Common myeloid progenitor, CD34-positive (primary cell): ENCODE results near the gene TMEM178B.
A peak's percentile ranks its signal among the peaks of the same experiment; 100 is the strongest.

Experiments
- CTCF ChIA-PET: fragments of 350-600 bp; sonication (Branson Sonifier 250); formaldehyde crosslinking; loops from one replicate; lab custom pipeline; 2021; ENCODE audit warnings: antibody characterized with exemption; lab: Charles Lee
- POLR2A ChIA-PET: fragments of 350-600 bp; sonication (Branson Sonifier 250); formaldehyde crosslinking; loops from one replicate; lab custom pipeline; 2021; ENCODE audit warnings: antibody characterized with exemption; lab: Charles Lee
- DNase-seq, 3 donors: peaks; one replicate each; pipeline versions ENCODE4 v3.0.0 to v3.0.0-alpha.2; 2013
- H3K27ac ChIP-seq, 2 experiments: 1 replicate in 1 of 2; 2 replicates in 1 of 2; pipeline ENCODE4 v1.7.0; 2013; ENCODE audit warnings: inconsistent platforms in 2 of 2, low read length in 2 of 2, mild to moderate bottlenecking in 2 of 2, low read depth in 1 of 2, moderate library complexity in 1 of 2; ENCODE audit not compliant: severe bottlenecking in 2 of 2, insufficient read depth in 1 of 2, poor library complexity in 1 of 2
- H3K27me3 ChIP-seq, 5 experiments: replicated peaks in 2 of 5; 1 replicate in 3 of 5; 2 replicates in 2 of 5; pipeline versions ENCODE4 v1.6.1 to v1.7.0; 2013; ENCODE audit warnings: low read length in 4 of 5, mild to moderate bottlenecking in 2 of 5, moderate library complexity in 2 of 5, inconsistent platforms in 1 of 5; ENCODE audit not compliant: insufficient read depth in 5 of 5, control insufficient read depth in 4 of 5
- H3K36me3 ChIP-seq, 4 experiments: 1 replicate in 2 of 4; 2 replicates in 2 of 4; pipeline versions ENCODE4 v1.6.1 to v1.7.0; 2013; ENCODE audit warnings: low read length in 3 of 4, control low read depth in 1 of 4, mild to moderate bottlenecking in 1 of 4; ENCODE audit not compliant: control insufficient read depth in 4 of 4, insufficient read depth in 4 of 4
- H3K4me1 ChIP-seq, 4 experiments: 1 replicate in 3 of 4; 2 replicates in 1 of 4; pipeline versions ENCODE4 v1.6.1 to v1.7.1; 2013; ENCODE audit warnings: low read length in 3 of 4, mild to moderate bottlenecking in 3 of 4, control low read depth in 1 of 4, inconsistent platforms in 1 of 4, moderate library complexity in 1 of 4; ENCODE audit not compliant: control insufficient read depth in 4 of 4, insufficient read depth in 4 of 4; ENCODE audit errors: control extremely low read depth in 1 of 4
- H3K4me3 ChIP-seq, 7 experiments: 1 replicate in 4 of 7; 2 replicates in 3 of 7; pipeline versions ENCODE4 v1.5.1 to v1.7.0; 2013; ENCODE audit warnings: mild to moderate bottlenecking in 7 of 7, low read length in 6 of 7, moderate library complexity in 6 of 7, inconsistent platforms in 2 of 7, low read depth in 2 of 7, control low read depth in 1 of 7; ENCODE audit not compliant: insufficient read depth in 4 of 7, control insufficient read depth in 1 of 7; ENCODE audit errors: extremely low read depth in 1 of 7
- H3K9me3 ChIP-seq, 5 experiments: 1 replicate in 4 of 5; 2 replicates in 1 of 5; pipeline versions ENCODE4 v1.6.1 to v1.7.1; 2013; ENCODE audit warnings: low read length in 4 of 5, mild to moderate bottlenecking in 2 of 5, inconsistent platforms in 1 of 5, low read depth in 1 of 5, moderate library complexity in 1 of 5; ENCODE audit not compliant: control insufficient read depth in 4 of 5, insufficient read depth in 2 of 5; ENCODE audit errors: control extremely low read depth in 1 of 5
- WGBS: methylation state at CpG from one replicate; pipeline ENCODE4 v1.1.5; 2013; ENCODE audit not compliant: insufficient coverage; 5-methylcytosine and 5-hydroxymethylcytosine counted together

The TMEM178B gene

DNA sequence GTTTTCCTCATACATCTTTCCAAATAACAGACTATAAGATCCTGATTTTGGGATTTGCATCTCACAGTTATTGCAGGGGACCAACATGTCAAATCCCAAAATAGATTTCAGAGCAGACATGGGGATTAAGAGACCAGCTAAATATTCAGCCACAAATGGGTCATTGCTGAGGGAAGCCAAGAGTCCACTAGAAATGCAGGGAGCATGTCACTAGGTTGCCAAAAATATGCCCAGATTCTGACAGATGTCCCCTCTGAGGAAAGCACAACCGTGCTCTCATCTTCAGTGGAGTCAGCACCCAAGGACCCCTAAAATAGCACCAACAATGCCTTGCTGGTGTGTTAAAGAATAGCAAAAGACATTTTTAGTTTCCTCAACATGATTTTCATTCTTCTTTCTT, 421.2 kb downstream of the TMEM178B start:
- Histone ChIP-seq H3K9me3 (no peaks in the 10 kb centered on the region), H3K27ac (no peak overlapping the region), H3K36me3 (no peaks in the 10 kb centered on the region), H3K4me1 (no peaks in the 10 kb centered on the region), H3K27me3 (peaks cover 0 to 8% (median 3%) of the 10 kb centered on the region in 5 experiments), H3K4me3 (no peak overlapping the region)
- ChIA-PET CTCF (no interaction called here), POLR2A (no interaction called here)
- DNase-seq: no peak
- WGBS: 83% methylated on average over 1 of the region's 1 CpG

DNA sequence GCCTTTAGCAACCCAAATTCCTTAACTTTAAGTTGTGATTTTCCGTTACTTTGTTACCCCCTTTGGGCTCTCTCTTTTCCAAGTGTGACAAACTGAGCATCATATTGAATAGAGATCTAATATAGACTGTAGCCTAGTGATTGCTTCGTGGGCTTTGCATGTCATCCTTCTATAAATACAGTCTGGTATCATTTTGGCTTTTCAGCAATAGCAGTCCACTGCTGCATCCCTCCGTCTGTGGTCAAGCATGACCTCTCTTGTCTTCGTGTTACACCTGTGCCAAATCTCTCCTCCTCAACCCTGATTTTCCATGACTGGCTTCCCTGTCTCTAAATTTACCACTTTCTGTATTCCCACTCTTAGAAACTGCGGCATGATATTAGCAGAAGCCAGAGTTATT, 423.5 kb downstream of the TMEM178B start:
- Histone ChIP-seq H3K4me3 (no peak overlapping the region), H3K36me3 (no peaks in the 10 kb centered on the region), H3K27me3 (peaks cover 0 to 8% (median 4%) of the 10 kb centered on the region in 5 experiments), H3K4me1 (no peaks in the 10 kb centered on the region), H3K27ac (no peak overlapping the region), H3K9me3 (no peaks in the 10 kb centered on the region)
- ChIA-PET POLR2A (no interaction called here), CTCF (no interaction called here)
- DNase-seq: no peak
- 93% methylated on average over 5 of the region's 5 CpGs for WGBS

DNA sequence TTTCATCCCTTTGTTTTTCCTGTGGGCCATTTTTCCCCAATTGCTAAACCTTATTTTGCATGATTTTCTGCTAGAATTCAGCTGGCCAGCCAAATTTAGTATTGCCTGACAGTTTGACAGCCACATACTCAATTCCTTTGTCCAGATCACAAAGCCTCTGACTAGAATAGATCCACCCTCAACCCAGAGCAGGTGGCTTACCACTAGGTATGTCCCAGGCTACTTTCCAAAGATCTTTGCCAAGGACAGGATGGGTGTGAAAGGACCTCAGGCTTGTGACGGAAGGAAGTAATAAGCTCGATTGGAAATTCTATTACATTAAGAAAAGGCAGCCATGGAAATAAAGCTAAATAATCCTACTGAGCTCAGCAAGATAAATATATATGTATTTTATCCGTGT, 426.7 kb downstream of the TMEM178B start:
- Histone ChIP-seq H3K4me1 (no peaks in the 10 kb centered on the region), H3K4me3 (no peak overlapping the region), H3K27me3 (peaks cover 0 to 7% (median 3%) of the 10 kb centered on the region in 5 experiments), H3K9me3 (no peaks in the 10 kb centered on the region), H3K27ac (no peak overlapping the region), H3K36me3 (no peaks in the 10 kb centered on the region)
- ChIA-PET POLR2A (no interaction called here), CTCF (no interaction called here)
- no peak for DNase-seq
- no CpG with 5 or more reads among the region's 3 CpGs for WGBS

DNA sequence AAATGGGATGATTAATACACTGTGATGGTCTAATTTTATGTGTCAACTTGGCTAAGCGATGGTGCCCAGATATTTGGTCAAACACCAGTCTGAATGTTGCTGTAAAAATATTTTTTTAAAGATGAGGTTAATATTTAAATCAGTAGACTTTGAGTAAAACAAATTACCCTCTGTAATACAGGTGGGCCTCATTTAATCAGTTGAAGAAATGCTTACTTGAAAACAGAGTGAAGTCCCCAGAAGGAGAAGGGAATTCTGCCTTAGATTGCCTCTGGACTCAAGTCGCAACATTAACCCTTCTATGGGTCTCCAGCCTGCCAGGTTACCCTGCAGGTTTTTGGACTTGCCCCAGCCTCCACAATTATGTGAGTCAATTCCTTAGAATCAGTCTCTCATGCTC, 427.6 kb downstream of the TMEM178B start:
- no peak overlapping the region for H3K4me3 ChIP-seq
- no peaks in the 10 kb centered on the region for H3K4me1 ChIP-seq
- no peak overlapping the region for H3K27ac ChIP-seq
- ChIA-PET POLR2A (no interaction called here), CTCF (no interaction called here)
- WGBS: no CpG with 5 or more reads among the region's 2 CpGs
- no peak for DNase-seq
- H3K27me3 ChIP-seq: peaks cover 0 to 7% (median 4%) of the 10 kb centered on the region in 5 experiments
- no peaks in the 10 kb centered on the region for H3K9me3 ChIP-seq
- no peaks in the 10 kb centered on the region for H3K36me3 ChIP-seq

DNA sequence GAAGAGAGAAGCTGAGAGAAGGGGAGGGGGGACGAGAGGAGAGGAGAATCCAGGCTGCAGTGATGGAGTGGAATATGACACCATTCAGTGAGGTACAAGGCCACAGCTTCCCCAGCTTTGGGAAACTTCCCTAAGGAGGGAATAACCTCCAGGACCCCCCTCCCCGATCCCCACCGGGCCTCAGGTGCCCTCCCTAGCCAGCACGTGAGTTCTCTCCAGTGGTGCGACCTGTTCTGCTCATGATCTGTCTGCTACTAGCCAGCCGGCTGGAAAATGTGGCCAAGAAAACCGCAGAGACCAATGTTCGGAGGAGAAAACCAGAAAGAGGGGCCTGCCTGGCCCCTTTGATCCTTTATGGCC, 437.4 kb downstream of the TMEM178B start:
- peaks cover 4 to 10% (median 6%) of the 10 kb centered on the region in 5 experiments for H3K9me3 ChIP-seq
- peaks cover 17 to 50% (median 19%) of the 10 kb centered on the region in 5 experiments for H3K27me3 ChIP-seq
- 0% methylated on average over 5 of the region's 8 CpGs for WGBS
- H3K36me3 ChIP-seq: no peaks in the 10 kb centered on the region
- H3K27ac ChIP-seq: no peak overlapping the region
- ChIA-PET CTCF (no interaction called here), POLR2A (no interaction called here)
- peak in 2 of 3 donors; percentile 8 to 15 for DNase-seq
- H3K4me1 ChIP-seq: peaks cover 0 to 11% (median 9%) of the 10 kb centered on the region in 4 experiments
- peak overlapping the region in 5 of 7 experiments; percentile 42 to 69 (median 54) for H3K4me3 ChIP-seq

DNA sequence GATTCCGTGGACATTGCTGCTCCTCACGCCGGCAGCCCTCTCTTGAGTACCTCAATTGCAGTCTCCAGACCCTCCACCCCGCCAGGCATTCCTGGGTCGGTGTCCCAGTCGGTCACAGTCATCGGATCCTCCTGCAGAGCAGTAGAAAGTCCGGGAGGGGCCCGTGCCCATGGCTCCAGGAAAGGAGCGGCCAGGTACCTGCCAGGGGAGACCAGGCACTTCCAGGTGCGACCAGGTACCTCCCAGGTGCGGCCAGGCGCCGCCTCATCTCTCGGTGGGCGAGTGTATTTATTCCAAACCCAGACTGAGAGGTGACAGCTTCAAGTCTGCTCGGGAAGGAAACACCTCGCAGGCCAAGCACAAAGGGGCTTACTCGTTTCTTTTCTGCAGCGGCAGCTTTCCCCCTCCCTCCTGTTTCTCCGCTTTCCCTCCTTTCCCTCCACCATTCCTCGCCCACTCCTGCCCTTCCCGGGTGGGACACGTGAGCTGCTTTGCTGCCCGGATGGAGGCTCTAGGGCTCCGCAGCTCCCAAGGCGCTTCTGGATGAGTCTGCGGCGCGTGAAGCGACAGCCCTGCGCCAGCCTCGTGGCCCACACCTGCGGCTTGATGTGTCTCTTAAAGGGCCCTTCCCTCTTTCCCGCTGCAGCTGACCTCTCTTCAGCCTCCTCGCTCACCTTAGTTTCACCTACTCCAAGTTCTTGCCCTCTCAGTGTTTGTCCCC, 438.0 kb downstream of the TMEM178B start:
- ChIA-PET CTCF (no interaction called here), POLR2A (no interaction called here)
- peak in 2 of 3 donors; percentile 2 to 6 for DNase-seq
- H3K27me3 ChIP-seq: peaks cover 17 to 51% (median 19%) of the 10 kb centered on the region in 5 experiments
- WGBS: 6% methylated on average over 34 of the region's 36 CpGs
- peaks cover 4 to 10% (median 6%) of the 10 kb centered on the region in 5 experiments for H3K9me3 ChIP-seq
- H3K4me1 ChIP-seq: peaks cover 0 to 11% (median 9%) of the 10 kb centered on the region in 4 experiments
- H3K27ac ChIP-seq: no peak overlapping the region
- peak overlapping the region in 6 of 7 experiments; percentile 13 to 69 (median 53) for H3K4me3 ChIP-seq
- no peaks in the 10 kb centered on the region for H3K36me3 ChIP-seq

DNA sequence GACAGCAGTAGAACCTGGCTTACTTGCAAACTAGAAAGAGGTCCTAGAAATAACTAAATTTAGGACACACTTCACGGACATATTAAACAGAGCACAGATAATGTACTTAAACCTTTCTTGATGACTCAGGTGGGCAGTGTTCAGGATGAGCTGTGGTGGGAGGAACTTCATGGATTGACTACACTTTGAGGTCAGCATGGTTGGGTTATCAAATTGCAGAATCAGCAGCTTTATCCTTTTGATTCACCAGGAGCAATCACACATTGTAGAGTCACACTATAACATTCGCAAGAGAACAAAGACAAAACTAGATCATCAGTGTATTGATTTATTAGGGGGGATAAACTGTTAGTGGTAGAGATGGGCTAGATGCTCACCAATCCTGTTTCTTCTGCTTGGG, 438.7 kb downstream of the TMEM178B start:
- no peak overlapping the region for H3K4me3 ChIP-seq
- DNase-seq: no peak
- H3K9me3 ChIP-seq: peaks cover 4 to 10% (median 6%) of the 10 kb centered on the region in 5 experiments
- H3K36me3 ChIP-seq: no peaks in the 10 kb centered on the region
- CTCF ChIA-PET: no interaction called here
- POLR2A ChIA-PET: no interaction called here
- peaks cover 17 to 52% (median 19%) of the 10 kb centered on the region in 5 experiments for H3K27me3 ChIP-seq
- H3K27ac ChIP-seq: no peak overlapping the region
- peaks cover 0 to 11% (median 9%) of the 10 kb centered on the region in 4 experiments for H3K4me1 ChIP-seq
- WGBS: no CpG with 5 or more reads among the region's 2 CpGs
